GM12864 (cell line): ENCODE results near the gene TPM4.

Experiments
- DNase-seq: peaks from one replicate; pipeline ENCODE4 v3.0.0-alpha.2; 2011; ENCODE audit warnings: low read depth
- H3K4me3 ChIP-seq: 2 replicates; pipeline ENCODE4 v1.5.1; 2011; ENCODE audit warnings: mild to moderate bottlenecking, low read depth, low read length, control low read depth
- TF ChIP-seq, protein P1 (sequence below): IDR thresholded peaks from 2 replicates; pipeline ENCODE4 v1.5.1; 2011; ENCODE audit warnings: low read depth, mild to moderate bottlenecking, moderate library complexity, low read length, control low read depth, inconsistent platforms; ENCODE audit errors: missing control alignments

Gene TPM4

GRCh38 chr19:16033136-16033530 lies 43.2 kb upstream of the TPM4 start:
- no peak for DNase-seq
- TF ChIP-seq, protein P1, sequence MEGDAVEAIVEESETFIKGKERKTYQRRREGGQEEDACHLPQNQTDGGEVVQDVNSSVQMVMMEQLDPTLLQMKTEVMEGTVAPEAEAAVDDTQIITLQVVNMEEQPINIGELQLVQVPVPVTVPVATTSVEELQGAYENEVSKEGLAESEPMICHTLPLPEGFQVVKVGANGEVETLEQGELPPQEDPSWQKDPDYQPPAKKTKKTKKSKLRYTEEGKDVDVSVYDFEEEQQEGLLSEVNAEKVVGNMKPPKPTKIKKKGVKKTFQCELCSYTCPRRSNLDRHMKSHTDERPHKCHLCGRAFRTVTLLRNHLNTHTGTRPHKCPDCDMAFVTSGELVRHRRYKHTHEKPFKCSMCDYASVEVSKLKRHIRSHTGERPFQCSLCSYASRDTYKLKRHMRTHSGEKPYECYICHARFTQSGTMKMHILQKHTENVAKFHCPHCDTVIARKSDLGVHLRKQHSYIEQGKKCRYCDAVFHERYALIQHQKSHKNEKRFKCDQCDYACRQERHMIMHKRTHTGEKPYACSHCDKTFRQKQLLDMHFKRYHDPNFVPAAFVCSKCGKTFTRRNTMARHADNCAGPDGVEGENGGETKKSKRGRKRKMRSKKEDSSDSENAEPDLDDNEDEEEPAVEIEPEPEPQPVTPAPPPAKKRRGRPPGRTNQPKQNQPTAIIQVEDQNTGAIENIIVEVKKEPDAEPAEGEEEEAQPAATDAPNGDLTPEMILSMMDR, result no peak
- no peak overlapping the region for H3K4me3 ChIP-seq

GRCh38 chr19:16033721-16034120 lies 42.6 kb upstream of the TPM4 start:
- H3K4me3 ChIP-seq, result no peak overlapping the region
- TF ChIP-seq, protein P1, result no peak
- no peak for DNase-seq

GRCh38 chr19:16034180-16034579 lies 42.1 kb upstream of the TPM4 start:
- TF ChIP-seq, protein P1, result no peak
- DNase-seq, result no peak
- no peak overlapping the region for H3K4me3 ChIP-seq

DNA sequence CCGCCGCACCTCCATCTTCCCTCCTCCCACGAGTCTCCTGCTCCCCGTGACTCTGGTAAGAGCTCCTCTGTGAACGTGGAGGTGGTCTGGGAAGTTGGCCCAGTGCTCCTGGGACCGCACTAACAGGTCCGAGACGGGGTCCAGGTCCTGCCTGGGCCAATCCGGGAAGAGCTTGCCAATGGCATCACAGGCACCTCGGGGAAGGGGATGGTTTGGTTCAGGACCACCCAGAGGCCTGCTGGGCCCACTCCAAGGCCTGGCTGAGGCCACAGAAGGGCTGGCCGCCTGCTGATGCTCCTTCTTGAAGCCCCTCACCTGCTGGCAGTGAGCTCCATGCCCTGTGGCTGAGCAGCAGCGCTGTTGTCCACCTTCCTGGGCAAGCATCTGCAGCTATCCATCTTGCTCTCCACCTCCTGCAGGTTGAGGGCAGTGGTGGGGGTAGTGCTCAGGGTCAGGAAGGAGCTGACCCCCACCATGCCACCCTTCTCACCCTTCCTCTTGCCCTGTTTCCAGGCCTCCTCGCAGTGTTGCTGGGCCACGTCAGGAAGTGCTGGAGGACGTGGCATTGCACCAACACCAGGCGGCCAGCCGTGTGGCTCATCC lies 41.2 kb upstream of the TPM4 start:
- H3K4me3 ChIP-seq, result no peak overlapping the region
- TF ChIP-seq, protein P1, result no peak
- DNase-seq, result no peak

DNA sequence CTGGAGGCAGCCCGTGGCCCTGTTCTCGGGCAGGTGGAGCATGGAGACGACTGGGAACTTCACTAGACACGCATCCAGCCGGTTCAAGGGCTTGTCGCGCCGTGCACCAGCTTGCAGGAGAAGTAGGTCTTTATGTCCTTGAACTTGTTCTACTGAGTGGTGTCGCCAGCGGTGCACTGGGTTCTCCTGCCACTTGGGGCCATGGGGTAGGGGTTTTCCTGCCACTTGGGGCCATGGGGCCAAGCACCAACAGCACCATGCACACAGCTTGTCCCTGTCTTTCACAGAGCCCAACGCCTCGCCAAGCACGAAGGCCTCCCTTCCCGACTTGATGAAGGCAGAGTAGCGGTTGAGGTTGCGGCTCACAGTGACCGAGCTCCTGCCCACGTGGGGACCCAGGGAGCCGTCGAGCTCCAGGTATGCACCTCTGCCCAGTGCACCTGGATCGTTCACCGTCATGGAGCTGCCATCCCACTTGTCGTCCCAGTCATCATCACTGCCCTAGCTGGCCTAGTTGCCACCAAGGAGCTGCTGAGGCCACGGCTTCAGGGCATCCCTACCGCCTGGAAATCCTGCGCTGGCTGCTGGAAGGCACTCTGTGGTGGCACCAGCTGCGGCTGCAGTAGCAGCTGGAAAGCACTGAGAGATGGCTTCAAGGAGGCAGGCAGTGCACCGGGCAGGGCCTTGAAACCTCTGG lies 40.5 kb upstream of the TPM4 start:
- no peak overlapping the region for H3K4me3 ChIP-seq
- TF ChIP-seq, protein P1, result no peak
- no peak for DNase-seq

GRCh38 chr19:16036397-16036925 lies 39.8 kb upstream of the TPM4 start:
- DNase-seq, result no peak
- TF ChIP-seq, protein P1, result no peak
- no peak overlapping the region for H3K4me3 ChIP-seq
